Fibroblast of skin of scalp (primary cell): ENCODE data around the gene SLCO3A1.
"Not testable (repeated sequence)": the region's sequence is repeated elsewhere in the genome, so short reads cannot be mapped to it uniquely, and the experiment has no call there.

Source experiments
- DNase-seq: peaks from one replicate; pipeline ENCODE4 v3.0.0-alpha.2; 2013

SLCO3A1 gene

GRCh38 chr15:92164327-92165000, 311.0 kb downstream of the SLCO3A1 start:
- peak; percentile 85 for DNase-seq

DNA sequence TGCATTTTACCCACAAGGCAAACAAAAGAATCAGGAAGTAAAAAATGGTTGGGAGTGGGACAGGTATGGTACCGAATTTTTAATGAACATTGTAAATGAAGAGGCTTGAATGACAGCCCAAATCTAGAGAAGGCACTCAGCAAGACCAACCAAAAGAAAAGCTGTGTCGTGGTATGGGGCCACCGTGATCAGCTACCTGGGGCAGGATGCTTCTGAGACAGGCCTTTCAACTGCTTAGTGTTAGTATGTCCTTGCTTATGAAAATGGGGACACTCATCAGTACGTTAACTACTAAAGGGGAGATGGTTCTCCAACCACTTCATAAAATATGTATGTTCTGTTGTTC, 311.5 kb downstream of the SLCO3A1 start:
- DNase-seq = no peak

DNA sequence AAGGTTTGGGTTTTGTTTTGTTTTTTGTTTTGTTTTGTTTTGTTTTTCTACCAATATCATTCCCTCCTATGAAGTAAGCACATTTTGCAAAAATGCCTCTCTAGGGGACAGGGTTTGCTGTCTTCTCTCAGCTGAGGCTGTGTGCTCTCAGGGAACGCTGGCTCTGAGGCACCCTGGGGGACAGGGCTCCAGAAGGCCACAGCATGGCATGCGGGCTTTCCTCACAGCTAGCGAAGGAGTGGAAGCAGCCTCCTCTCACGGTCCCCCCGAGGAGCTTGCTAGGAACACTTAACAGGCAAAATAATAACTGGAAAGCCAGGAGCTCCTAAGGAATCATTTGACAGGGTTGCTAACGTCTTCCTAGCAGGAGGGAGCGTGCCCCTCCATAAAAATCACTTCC, 312.5 kb downstream of the SLCO3A1 start:
- peak; percentile 23 for DNase-seq

GRCh38 chr15:92166751-92167405, 313.4 kb downstream of the SLCO3A1 start:
- no peak for DNase-seq

- DNase-seq = no peak
Observed at GRCh38 chr15:92167451-92167850, 313.9 kb downstream of the SLCO3A1 start.

GRCh38 chr15:92168066-92168683, 314.7 kb downstream of the SLCO3A1 start:
- no peak for DNase-seq

- no peak for DNase-seq
Observed at GRCh38 chr15:92170897-92171296, 317.4 kb downstream of the SLCO3A1 start.

DNA sequence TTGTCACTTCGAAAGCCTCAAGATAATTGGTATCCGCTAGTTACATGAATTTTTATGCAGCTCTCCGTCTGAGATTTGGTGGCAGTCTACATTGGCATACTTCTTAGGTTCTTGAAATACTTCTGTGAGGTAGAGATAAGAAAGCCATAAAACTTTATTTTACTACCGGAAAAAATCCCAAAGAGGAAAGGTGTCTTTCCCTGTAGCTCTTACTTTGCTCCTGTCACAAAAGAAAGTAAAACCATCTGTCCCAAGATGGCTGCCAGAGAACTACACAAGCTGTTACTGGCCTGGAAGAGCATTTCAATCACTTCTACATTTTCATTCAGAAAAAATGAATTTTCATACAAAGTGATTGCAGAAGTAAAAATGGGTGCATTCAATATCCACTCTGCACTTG, 325.4 kb downstream of the SLCO3A1 start:
- DNase-seq = no peak

DNA sequence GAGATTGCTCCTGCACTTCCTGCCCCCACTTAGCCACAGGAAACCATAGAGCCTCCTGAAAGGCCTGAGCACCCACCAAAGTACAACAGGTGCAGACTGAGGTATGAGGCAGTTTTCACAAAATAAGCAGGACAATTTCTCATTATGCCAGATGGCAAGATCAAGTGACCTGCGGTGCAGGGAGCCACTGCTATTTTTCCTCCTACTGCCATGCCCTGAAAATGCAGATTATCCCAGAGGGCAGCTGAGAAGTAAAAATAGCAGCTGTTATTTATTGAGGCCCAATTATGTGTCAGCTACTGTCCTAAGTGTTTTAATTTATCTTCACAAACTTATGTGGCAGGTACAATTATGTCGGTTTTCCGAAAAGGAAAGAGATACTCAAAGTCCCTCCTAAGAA, 330.6 kb downstream of the SLCO3A1 start:
- DNase-seq = no peak

- DNase-seq = no peak
Observed at GRCh38 chr15:92184679-92185230, 331.2 kb downstream of the SLCO3A1 start.

- DNase-seq = no peak
Observed at GRCh38 chr15:92187975-92188374, 334.5 kb downstream of the SLCO3A1 start.

GRCh38 chr15:92189166-92189565, 335.7 kb downstream of the SLCO3A1 start:
- no peak for DNase-seq

- DNase-seq = no peak
Observed at GRCh38 chr15:92195241-92195640, 341.7 kb downstream of the SLCO3A1 start.

- DNase-seq = no peak
Observed at GRCh38 chr15:92196342-92196741, 342.8 kb downstream of the SLCO3A1 start.

GRCh38 chr15:92197746-92198145, 344.2 kb downstream of the SLCO3A1 start:
- no peak for DNase-seq

GRCh38 chr15:92200891-92201290, 347.4 kb downstream of the SLCO3A1 start:
- no peak for DNase-seq

DNA sequence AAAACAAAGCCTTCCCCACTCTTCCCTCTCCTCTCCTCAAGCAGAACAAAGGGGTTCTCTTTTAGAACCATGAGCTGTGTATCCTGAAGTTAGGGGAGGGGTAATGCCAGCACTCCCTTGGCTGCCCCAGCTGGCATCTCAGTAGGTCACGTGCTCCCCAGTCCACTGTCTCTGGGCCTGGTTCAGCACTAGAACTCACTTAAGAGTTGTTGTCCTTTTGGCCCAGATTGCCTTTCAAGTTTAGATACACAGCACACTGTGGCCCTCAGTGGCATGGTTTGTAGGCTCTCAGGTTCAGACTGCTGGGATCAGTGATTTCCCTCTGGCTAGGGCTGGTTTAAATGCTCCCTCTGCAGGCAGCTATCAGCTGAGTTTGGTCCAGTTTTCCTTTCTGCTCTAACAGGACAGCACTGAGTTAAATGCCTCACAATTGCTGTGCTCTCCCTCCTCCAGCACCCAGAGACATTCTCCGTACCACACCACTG, 351.8 kb downstream of the SLCO3A1 start:
- peak; percentile 2 for DNase-seq

- not testable (repeated sequence) for DNase-seq
Observed at GRCh38 chr15:92207601-92208000, 354.1 kb downstream of the SLCO3A1 start.
